ENCODE results near the gene DNAH1.

DNAH1 gene

DNA sequence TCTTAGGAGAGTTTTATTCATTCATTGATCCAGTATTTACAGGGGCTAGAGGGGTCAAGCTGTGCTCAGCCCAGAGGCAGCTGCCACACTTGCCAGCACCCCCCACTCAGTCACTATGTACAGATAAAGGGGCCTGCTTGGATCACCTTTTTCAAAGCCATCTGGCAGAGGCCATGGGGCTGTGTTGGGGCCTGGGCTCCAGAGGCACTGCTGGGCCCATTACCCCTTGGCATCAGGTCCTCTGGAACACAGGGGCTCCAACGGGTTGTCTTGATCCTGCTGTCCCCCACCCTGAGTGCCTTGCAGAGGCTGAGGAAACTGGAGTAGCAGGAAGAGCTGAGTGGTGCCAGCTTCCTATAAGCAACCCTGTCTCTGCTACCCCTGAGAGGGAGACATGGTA is 84.9 kb downstream of the DNAH1 start:
- H3K9me3 ChIP-seq (ENCODE audit: severe bottlenecking): no peaks in the 10 kb centered on the region
- H3K4me1 ChIP-seq (ENCODE audit: insufficient read depth, poor library complexity, severe bottlenecking): peaks cover 6% of the 10 kb centered on the region
- no peaks in the 10 kb centered on the region for H3K27me3 ChIP-seq (ENCODE audit: insufficient read depth, poor library complexity, severe bottlenecking)
- no peak overlapping the region for H3K27ac ChIP-seq (ENCODE audit: poor library complexity, severe bottlenecking)
- DNase-seq (ENCODE audit: low spot score): no peak
- TF ChIP-seq, protein P1, sequence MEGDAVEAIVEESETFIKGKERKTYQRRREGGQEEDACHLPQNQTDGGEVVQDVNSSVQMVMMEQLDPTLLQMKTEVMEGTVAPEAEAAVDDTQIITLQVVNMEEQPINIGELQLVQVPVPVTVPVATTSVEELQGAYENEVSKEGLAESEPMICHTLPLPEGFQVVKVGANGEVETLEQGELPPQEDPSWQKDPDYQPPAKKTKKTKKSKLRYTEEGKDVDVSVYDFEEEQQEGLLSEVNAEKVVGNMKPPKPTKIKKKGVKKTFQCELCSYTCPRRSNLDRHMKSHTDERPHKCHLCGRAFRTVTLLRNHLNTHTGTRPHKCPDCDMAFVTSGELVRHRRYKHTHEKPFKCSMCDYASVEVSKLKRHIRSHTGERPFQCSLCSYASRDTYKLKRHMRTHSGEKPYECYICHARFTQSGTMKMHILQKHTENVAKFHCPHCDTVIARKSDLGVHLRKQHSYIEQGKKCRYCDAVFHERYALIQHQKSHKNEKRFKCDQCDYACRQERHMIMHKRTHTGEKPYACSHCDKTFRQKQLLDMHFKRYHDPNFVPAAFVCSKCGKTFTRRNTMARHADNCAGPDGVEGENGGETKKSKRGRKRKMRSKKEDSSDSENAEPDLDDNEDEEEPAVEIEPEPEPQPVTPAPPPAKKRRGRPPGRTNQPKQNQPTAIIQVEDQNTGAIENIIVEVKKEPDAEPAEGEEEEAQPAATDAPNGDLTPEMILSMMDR (IDR thresholded peaks at IDR 0.05; ENCODE audit: poor library complexity, severe bottlenecking): no peak
- no peak for ATAC-seq (ENCODE audit: low read depth)
- H3K4me3 ChIP-seq (ENCODE audit: severe bottlenecking): no peak overlapping the region
- peaks cover 51% of the 10 kb centered on the region for H3K36me3 ChIP-seq (ENCODE audit: low read depth)

DNA sequence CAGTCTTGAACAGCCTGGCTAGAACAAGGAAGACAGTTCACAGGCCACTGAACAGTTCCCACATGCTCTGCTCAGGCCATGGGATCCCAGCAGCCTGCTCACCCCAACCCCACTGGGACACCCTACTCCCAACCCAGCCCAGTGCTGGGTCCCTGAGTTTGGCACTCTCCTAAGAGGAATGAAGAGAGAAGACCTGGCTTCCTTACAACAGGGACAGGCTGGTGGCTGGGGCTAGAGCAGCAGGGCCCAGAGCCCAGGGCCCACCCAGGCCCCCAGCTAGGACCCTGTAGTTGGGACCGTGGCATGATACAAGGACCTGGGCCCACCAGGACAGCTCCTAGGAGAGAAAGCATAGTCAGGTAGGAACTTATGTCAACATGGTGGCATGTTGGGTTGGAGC is 85.4 kb downstream of the DNAH1 start:
- Histone ChIP-seq H3K4me1 (ENCODE audit: insufficient read depth, poor library complexity, severe bottlenecking) (peaks cover 9% of the 10 kb centered on the region), H3K27me3 (ENCODE audit: insufficient read depth, poor library complexity, severe bottlenecking) (no peaks in the 10 kb centered on the region), H3K27ac (ENCODE audit: poor library complexity, severe bottlenecking) (no peak overlapping the region), H3K9me3 (ENCODE audit: severe bottlenecking) (no peaks in the 10 kb centered on the region), H3K4me3 (ENCODE audit: severe bottlenecking) (no peak overlapping the region), H3K36me3 (ENCODE audit: low read depth) (peaks cover 53% of the 10 kb centered on the region)
- peak; percentile 21 for DNase-seq (ENCODE audit: low spot score)
- TF ChIP-seq, protein P1 (IDR thresholded peaks at IDR 0.05; ENCODE audit: poor library complexity, severe bottlenecking): no peak
- ATAC-seq (ENCODE audit: low read depth): no peak

DNA sequence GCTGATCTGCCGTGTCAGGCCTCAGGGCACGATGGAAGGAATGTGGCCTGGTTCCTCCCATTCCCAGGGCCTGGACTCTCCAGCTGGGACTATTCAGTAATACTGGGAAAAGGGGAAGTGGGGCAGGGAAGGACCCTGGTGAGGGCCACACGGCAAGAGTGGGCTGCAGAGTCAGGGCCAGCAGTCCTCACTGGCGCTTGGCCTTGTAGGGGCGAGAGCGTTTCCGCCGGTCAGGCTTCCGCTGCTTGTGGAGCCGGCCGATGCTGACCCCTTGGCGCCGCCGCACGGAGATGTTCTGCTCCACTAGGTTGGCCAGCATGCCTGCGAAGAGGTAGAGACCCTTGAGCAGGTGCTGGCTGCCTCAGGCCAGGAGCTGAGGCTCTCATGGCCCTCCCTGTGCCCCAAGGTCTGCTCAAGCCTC is 86.0 kb downstream of the DNAH1 start:
- TF ChIP-seq, protein P1 (IDR thresholded peaks at IDR 0.05; ENCODE audit: poor library complexity, severe bottlenecking): no peak
- H3K36me3 ChIP-seq (ENCODE audit: low read depth): peaks cover 59% of the 10 kb centered on the region
- no peak for ATAC-seq (ENCODE audit: low read depth)

DNA sequence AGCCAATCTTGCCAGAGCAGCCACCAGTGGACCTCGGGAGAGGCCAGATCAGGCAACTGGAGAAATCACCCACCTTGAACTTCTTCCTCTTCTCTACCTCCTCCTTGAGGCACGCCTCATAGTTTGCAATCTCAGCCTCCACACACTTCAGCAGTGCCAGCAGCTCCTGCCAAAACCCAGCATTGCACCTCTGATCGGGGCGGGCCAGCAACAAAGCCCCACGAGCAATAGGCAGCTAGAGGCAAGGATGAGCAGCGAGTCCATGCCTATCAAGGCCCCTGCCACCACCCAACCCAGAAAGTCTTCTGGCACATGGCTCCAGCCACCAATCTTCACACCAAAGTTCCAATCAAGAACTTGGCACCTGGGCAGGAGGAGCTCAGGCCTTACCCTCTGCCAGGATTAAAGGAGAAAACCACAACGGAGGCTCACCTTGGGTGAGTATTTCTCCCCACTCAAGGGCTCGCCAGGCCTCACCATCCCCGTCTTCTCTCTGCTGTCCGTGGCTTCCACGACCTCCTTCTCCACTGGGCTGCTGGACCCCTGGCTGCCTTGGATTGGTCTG is 86.7 kb downstream of the DNAH1 start:
- ATAC-seq (ENCODE audit: low read depth) (no peak), DNase-seq (ENCODE audit: low spot score) (peak; percentile 49)
- H3K27ac ChIP-seq (ENCODE audit: poor library complexity, severe bottlenecking): no peak overlapping the region
- no peaks in the 10 kb centered on the region for H3K9me3 ChIP-seq (ENCODE audit: severe bottlenecking)
- peaks cover 66% of the 10 kb centered on the region for H3K36me3 ChIP-seq (ENCODE audit: low read depth)
- TF ChIP-seq, protein P1 (IDR thresholded peaks at IDR 0.05; ENCODE audit: poor library complexity, severe bottlenecking): no peak
- H3K4me3 ChIP-seq (ENCODE audit: severe bottlenecking): no peak overlapping the region
- H3K4me1 ChIP-seq (ENCODE audit: insufficient read depth, poor library complexity, severe bottlenecking): peaks cover 18% of the 10 kb centered on the region
- H3K27me3 ChIP-seq (ENCODE audit: insufficient read depth, poor library complexity, severe bottlenecking): no peaks in the 10 kb centered on the region

More for the DNA sequence above, 86.0 kb downstream of the DNAH1 start:
- no peak overlapping the region for H3K27ac ChIP-seq (ENCODE audit: poor library complexity, severe bottlenecking)
- peak; percentile 62 for DNase-seq (ENCODE audit: low spot score)
- peaks cover 15% of the 10 kb centered on the region for H3K4me1 ChIP-seq (ENCODE audit: insufficient read depth, poor library complexity, severe bottlenecking)
- no peak overlapping the region for H3K4me3 ChIP-seq (ENCODE audit: severe bottlenecking)
- no peaks in the 10 kb centered on the region for H3K27me3 ChIP-seq (ENCODE audit: insufficient read depth, poor library complexity, severe bottlenecking)
- H3K9me3 ChIP-seq (ENCODE audit: severe bottlenecking): no peaks in the 10 kb centered on the region

DNA sequence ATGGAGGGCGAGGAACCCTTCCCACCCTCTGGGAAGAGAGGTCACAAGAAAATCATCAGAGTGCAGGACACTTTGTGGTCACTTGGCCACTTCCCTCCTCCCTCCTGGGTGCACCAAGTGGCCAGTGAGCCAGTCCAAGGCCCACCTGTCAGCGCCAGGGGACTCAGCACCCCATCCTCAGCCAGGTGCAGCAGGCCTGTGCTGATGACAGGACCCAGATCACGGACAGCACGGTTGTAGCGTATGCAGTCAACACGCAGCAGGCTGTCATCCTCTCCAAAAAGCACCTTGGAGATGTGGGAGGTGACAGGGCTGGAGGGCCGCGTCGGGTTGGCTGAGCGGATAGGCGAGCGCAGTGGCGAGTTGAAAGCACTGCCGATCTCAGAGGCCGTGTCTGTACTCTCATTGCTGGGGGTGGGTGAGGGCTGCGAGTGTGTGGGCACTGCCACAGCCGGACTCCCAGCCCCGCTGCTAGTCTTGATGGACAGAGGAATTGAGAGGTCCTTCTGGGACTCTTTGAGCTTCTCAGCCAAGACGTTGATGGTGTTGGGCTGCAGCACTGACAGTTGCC is 87.2 kb downstream of the DNAH1 start:
- Histone ChIP-seq H3K36me3 (ENCODE audit: low read depth) (peaks cover 72% of the 10 kb centered on the region), H3K27ac (ENCODE audit: poor library complexity, severe bottlenecking) (no peak overlapping the region), H3K4me3 (ENCODE audit: severe bottlenecking) (no peak overlapping the region), H3K4me1 (ENCODE audit: insufficient read depth, poor library complexity, severe bottlenecking) (peaks cover 18% of the 10 kb centered on the region), H3K27me3 (ENCODE audit: insufficient read depth, poor library complexity, severe bottlenecking) (no peaks in the 10 kb centered on the region), H3K9me3 (ENCODE audit: severe bottlenecking) (no peaks in the 10 kb centered on the region)
- DNase-seq (ENCODE audit: low spot score): peak; percentile 37
- ATAC-seq (ENCODE audit: low read depth): no peak
- TF ChIP-seq, protein P1 (IDR thresholded peaks at IDR 0.05; ENCODE audit: poor library complexity, severe bottlenecking): no peak

Data from RWPE2 (cell line).